ENCODE measurements around the gene KCNMA1. TPM values are rescaled to one million over a fixed set of nuclear protein-coding genes. Genes with fewer than 3 reads are reported as not detected.

KCNMA1 gene
- total RNA-seq, 1 donor from 2014 or later = 94.3 TPM

DNA sequence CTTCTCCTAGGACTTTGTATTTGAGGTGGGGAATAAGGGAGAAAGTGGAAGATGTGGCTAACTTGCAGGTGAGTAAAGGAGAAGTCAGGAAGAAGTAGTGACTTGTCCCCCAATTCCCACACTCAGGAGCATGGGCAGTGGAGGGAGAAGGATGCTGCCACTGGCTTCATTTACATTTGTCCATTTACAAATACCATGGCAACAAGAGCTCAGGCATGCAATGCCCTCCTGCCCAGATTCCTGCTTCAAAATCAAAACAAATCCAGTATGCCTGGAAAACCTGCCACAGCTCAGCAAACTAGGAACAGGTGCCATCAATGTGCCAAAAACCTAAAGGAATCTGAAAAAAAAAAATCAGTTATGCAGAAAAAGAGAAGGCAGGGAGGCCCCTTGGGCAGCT is 139.9 kb downstream of the KCNMA1 start:
- H3K27ac ChIP-seq = no peak overlapping the region
- no peaks in the 10 kb centered on the region for H3K9me3 ChIP-seq
- intact Hi-C loops (cut with DNase I) = no loop called here
- TF ChIP-seq POLR2A (IDR thresholded peaks at IDR 0.05) (no peak), POLR2AphosphoS5 (IDR thresholded peaks at IDR 0.05; ENCODE audit: insufficient read depth in 1 of 2, low read depth in 1 of 2) (no peak)
- TF ChIP-seq, protein P1, sequence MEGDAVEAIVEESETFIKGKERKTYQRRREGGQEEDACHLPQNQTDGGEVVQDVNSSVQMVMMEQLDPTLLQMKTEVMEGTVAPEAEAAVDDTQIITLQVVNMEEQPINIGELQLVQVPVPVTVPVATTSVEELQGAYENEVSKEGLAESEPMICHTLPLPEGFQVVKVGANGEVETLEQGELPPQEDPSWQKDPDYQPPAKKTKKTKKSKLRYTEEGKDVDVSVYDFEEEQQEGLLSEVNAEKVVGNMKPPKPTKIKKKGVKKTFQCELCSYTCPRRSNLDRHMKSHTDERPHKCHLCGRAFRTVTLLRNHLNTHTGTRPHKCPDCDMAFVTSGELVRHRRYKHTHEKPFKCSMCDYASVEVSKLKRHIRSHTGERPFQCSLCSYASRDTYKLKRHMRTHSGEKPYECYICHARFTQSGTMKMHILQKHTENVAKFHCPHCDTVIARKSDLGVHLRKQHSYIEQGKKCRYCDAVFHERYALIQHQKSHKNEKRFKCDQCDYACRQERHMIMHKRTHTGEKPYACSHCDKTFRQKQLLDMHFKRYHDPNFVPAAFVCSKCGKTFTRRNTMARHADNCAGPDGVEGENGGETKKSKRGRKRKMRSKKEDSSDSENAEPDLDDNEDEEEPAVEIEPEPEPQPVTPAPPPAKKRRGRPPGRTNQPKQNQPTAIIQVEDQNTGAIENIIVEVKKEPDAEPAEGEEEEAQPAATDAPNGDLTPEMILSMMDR (IDR thresholded peaks at IDR 0.05) = no peak
- H3K36me3 ChIP-seq = no peaks in the 10 kb centered on the region
- H3K4me1 ChIP-seq = peaks cover 30% of the 10 kb centered on the region
- H3K27me3 ChIP-seq = no peaks in the 10 kb centered on the region
- H3K4me3 ChIP-seq = no peak overlapping the region
- DNase-seq (ENCODE audit: extremely low spot score in 2 of 2) = no peak

DNA sequence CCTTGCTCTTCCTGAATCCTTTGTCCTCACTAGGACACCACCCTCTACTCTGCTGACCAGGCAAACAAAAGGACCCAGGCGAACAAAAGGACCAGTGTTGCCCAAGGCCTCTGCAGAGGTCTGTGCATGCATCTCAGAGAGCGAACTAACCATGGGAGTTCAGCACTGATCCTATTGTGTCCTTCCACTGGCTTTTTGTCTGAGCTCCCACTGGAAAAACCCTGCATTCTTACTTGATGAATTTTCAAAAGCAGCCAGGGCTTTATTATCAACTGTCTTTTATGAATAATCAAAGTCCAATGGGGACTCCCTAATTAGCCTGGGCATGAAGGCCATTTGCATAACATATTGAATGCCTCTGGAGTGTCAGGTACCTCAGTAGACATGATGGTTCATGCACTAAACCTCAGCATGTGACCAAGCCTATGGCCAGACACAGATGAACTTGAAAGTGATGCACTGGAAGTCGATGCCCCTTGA is 140.6 kb downstream of the KCNMA1 start:
- peaks cover 30% of the 10 kb centered on the region for H3K4me1 ChIP-seq
- H3K27me3 ChIP-seq = no peaks in the 10 kb centered on the region
- no peak overlapping the region for H3K4me3 ChIP-seq
- H3K36me3 ChIP-seq = no peaks in the 10 kb centered on the region
- no peaks in the 10 kb centered on the region for H3K9me3 ChIP-seq
- H3K27ac ChIP-seq = no peak overlapping the region
- TF ChIP-seq POLR2A (IDR thresholded peaks at IDR 0.05) (no peak), POLR2AphosphoS5 (IDR thresholded peaks at IDR 0.05; ENCODE audit: insufficient read depth in 1 of 2, low read depth in 1 of 2) (no peak)
- TF ChIP-seq, protein P1 (IDR thresholded peaks at IDR 0.05) = no peak
- DNase-seq (ENCODE audit: extremely low spot score in 2 of 2) = no peak
- intact Hi-C loops (cut with DNase I) = no loop called here

DNA sequence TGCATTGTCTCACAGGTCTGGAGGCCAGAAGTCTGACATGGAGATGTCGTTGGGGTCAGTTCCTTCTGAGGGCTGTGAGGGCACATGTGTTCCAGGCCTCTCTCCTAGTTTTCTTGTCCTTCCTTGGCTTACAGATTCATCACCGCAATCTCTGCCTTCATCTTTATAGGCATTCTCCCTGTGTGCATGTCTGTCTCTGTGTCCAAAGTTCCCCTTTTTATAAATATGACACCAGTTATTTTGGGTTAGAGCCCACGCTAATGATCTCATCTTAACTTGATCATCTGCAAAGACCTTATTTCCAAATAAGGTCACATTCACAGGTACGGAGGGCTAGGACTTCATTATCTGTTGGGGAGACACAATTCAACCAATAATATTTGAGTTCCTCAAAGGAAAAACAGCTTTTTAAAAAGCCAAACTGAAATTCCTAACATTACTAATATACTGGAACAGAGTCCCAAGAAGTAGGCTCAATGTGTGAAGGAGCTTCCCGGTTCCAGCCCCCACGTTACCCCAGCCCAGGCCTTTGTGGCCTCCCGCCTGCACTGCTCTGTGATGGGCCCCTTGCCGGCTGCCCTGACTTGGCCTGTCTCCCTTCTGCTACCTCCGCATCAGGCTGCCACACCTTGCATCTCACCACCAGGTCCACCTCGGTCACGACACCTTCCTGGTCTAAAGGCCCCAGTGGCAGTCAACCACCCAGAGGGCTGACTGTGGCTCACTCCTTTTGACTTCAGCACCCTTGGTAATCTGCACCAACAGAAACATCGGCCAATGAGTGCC is 142.7 kb downstream of the KCNMA1 start:
- peaks cover 17% of the 10 kb centered on the region for H3K4me1 ChIP-seq
- no peaks in the 10 kb centered on the region for H3K9me3 ChIP-seq
- H3K4me3 ChIP-seq = no peak overlapping the region
- H3K27ac ChIP-seq = no peak overlapping the region
- H3K36me3 ChIP-seq = no peaks in the 10 kb centered on the region
- no peaks in the 10 kb centered on the region for H3K27me3 ChIP-seq
- TF ChIP-seq POLR2A (IDR thresholded peaks at IDR 0.05) = no peak
- TF ChIP-seq POLR2AphosphoS5 (IDR thresholded peaks at IDR 0.05; ENCODE audit: insufficient read depth in 1 of 2, low read depth in 1 of 2) = no peak
- TF ChIP-seq, protein P1 (IDR thresholded peaks at IDR 0.05) = no peak
- intact Hi-C loops (cut with DNase I) = no loop called here
- DNase-seq (ENCODE audit: extremely low spot score in 2 of 2) = no peak

DNA sequence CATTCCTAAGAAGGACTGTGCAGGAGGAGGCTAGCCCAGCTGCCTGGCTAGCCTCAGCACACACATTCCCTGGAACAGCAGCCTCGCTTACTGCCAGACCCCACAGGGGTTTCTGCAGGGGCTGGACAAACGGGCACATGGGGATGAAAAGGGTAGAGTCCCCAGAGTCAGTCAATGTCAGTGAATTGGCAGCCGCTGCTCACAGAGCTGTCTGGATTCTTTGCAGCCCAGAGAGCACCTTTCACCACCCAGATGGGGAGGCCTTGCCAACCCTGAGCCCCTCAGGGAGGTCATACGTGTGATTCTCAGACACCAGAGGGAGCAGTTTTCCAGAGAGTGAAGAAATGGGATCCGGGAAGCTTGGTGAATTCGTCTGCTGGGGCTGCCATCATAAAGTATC is 143.3 kb downstream of the KCNMA1 start:
- H3K27ac ChIP-seq = no peak overlapping the region
- no peaks in the 10 kb centered on the region for H3K9me3 ChIP-seq
- DNase-seq (ENCODE audit: extremely low spot score in 2 of 2) = no peak
- TF ChIP-seq POLR2A (IDR thresholded peaks at IDR 0.05) (no peak), POLR2AphosphoS5 (IDR thresholded peaks at IDR 0.05; ENCODE audit: insufficient read depth in 1 of 2, low read depth in 1 of 2) (no peak)
- TF ChIP-seq, protein P1 (IDR thresholded peaks at IDR 0.05) = no peak
- H3K4me1 ChIP-seq = peaks cover 17% of the 10 kb centered on the region
- no peaks in the 10 kb centered on the region for H3K36me3 ChIP-seq
- no peak overlapping the region for H3K4me3 ChIP-seq
- H3K27me3 ChIP-seq = no peaks in the 10 kb centered on the region
- intact Hi-C loops (cut with DNase I) = no loop called here

DNA sequence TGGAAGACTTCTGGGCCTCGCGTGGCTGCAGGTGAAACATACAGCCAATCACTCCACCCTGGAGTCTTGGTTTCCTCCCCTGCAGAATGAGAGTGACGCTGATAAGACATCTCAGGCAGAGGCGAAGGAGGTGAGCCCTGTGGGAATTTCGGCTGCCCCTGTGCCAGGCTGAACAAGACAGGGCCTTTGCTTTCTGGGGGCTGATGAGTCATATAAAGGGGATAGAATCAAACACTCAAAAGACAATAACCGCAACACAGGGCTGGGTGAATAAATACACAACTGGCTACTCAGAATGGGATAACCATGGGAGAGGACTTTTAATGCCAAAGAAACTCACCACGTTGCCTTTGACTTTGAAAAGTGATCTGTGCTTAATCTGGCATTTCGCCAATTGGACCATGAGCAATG is 143.8 kb downstream of the KCNMA1 start:
- intact Hi-C loops (cut with DNase I) = no loop called here
- peaks cover 17% of the 10 kb centered on the region for H3K4me1 ChIP-seq

More for the DNA sequence above, 143.8 kb downstream of the KCNMA1 start:
- Histone ChIP-seq H3K9me3 (no peaks in the 10 kb centered on the region), H3K4me3 (no peak overlapping the region), H3K36me3 (no peaks in the 10 kb centered on the region), H3K27me3 (no peaks in the 10 kb centered on the region), H3K27ac (no peak overlapping the region)
- TF ChIP-seq, protein P1 (IDR thresholded peaks at IDR 0.05) = no peak
- TF ChIP-seq POLR2A (IDR thresholded peaks at IDR 0.05) (no peak), POLR2AphosphoS5 (IDR thresholded peaks at IDR 0.05; ENCODE audit: insufficient read depth in 1 of 2, low read depth in 1 of 2) (no peak)
- no peak for DNase-seq (ENCODE audit: extremely low spot score in 2 of 2)

Measured in vagina (tissue), 2 donors.